GM18507 (cell line): ENCODE results near the gene CERS4.
"Not testable (repeated sequence)": the region's sequence is repeated elsewhere in the genome, so short reads cannot be mapped to it uniquely, and the experiment has no call there.

Experiments used
- DNase-seq: peaks from one replicate; pipeline ENCODE4 v3.0.0; 2011; ENCODE audit warnings: low read depth; ENCODE audit not compliant: insufficient read length; ENCODE audit errors: extremely low spot score
- FAIRE-seq: peaks from 2 replicates; lab custom pipeline; 2011; peaks lifted over from hg19 to GRCh38; lab: Jason Lieb, UNC

Gene CERS4

GRCh38 chr19:8240274-8241229, 31.4 kb downstream of the CERS4 start:
- DNase-seq, result peak; percentile 80

DNA sequence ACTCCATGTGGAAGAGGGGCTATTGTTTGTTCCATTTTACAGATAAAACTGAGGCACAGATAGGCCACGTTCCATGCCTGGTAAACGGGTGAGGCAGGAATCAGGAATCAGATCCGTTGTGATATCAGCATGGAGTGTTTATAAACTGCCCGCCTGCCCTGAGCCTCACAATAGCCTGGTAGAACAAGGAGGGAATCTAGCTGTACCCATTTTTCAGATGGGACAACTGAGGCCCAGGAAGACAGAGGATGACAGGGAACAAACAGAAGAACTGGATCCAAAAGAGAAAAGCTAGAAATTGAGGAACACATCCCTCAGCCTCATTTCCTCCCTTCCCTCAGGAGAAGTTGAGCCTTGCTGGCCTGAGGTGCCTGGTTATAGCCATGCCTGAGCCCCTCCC, 32.5 kb downstream of the CERS4 start:
- FAIRE-seq, result no peak

More at GRCh38 chr19:8240274-8241229, 31.4 kb downstream of the CERS4 start:
- FAIRE-seq, result peak; percentile 76

GRCh38 chr19:8242211-8242821, 33.1 kb downstream of the CERS4 start:
- no peak for FAIRE-seq
- no peak for DNase-seq

More for the DNA sequence above, 32.5 kb downstream of the CERS4 start:
- no peak for DNase-seq

GRCh38 chr19:8243146-8243545, 34.0 kb downstream of the CERS4 start:
- DNase-seq, result no peak
- no peak for FAIRE-seq

- FAIRE-seq, result no peak
- no peak for DNase-seq
Observed at GRCh38 chr19:8244442-8244841, 35.3 kb downstream of the CERS4 start.

DNA sequence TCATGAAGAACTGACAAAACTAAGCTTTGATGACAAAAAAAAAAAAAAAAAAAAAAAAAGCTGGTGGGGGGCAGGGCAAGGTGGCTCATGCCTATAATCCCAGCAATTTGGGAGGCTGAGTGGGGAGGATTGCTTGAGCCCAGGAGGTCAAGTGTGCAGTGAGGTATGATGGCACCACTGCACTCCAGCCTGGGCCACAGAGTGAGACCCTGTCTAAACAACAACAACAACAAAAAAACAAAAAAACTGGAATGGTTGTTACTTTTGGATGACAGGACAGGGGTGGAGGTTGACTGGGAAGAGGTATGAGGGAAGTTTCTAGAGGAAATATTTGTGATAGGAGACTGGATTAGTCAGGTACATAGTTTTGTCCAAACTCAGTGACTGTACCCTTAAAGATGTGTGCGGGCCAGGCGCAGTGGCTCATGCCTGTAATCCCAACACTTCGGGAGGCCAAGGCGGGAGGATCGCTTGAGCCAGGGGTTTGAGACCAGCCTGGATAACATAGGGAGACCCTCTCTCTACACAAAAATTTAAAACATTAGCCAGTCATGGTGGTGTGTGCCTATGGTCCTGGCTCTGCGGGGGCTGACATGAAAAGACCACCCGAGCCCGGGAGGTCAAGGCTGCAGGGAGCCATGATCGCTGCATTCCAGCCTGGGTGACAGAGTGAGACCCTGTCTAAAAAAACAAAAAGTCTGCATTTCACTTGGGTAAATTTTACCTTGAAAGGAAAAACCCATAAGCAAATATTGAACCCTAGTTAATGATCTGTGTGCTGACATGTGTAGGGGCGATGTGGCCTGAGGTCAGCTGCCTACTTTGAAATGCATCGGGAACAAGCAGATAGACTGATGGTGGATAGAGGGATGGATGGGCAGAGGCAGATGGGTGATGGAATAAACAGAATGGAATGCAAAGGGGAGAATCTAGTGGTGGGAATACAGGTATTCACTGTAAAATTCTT, 37.0 kb downstream of the CERS4 start:
- FAIRE-seq, result no peak

DNA sequence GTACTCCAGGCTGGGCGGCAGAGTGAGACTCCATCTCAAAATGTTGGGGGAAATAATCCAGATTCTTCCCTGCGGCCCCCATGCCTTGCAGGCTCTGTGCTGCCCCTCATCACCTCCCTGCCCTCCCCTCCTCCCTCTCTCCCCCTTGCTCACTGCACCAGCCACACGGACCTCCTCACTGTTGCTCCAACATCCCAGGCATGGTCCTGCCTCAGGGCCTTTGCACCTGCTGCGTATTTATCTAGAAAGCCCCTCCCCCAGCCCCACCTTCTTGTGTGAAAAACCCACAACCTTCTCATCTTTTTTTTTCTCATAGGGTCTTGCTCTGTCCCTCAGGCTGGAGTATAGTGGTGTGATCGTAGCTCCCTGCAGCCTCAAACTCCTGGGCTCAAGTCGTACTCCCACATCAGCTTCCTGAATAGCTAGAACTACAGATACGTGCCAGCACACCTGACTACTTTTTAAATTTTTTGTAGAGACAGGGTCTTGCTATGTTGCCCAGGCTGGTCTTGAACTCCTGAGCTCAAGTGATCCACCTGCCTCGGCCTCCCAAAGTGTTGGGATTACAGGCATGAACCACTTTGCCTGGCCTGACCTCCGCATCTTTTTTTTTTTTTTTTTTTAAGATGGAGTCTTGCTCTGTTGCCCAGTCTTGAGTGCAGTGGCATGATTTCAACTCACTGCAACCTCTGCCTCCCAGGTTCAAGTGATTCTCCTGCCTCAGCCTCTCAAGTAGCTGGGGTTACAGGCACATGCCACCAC, 38.1 kb downstream of the CERS4 start:
- FAIRE-seq, DNase-seq: not testable (repeated sequence)

More for the DNA sequence above, 37.0 kb downstream of the CERS4 start:
- DNase-seq, result no peak

DNA sequence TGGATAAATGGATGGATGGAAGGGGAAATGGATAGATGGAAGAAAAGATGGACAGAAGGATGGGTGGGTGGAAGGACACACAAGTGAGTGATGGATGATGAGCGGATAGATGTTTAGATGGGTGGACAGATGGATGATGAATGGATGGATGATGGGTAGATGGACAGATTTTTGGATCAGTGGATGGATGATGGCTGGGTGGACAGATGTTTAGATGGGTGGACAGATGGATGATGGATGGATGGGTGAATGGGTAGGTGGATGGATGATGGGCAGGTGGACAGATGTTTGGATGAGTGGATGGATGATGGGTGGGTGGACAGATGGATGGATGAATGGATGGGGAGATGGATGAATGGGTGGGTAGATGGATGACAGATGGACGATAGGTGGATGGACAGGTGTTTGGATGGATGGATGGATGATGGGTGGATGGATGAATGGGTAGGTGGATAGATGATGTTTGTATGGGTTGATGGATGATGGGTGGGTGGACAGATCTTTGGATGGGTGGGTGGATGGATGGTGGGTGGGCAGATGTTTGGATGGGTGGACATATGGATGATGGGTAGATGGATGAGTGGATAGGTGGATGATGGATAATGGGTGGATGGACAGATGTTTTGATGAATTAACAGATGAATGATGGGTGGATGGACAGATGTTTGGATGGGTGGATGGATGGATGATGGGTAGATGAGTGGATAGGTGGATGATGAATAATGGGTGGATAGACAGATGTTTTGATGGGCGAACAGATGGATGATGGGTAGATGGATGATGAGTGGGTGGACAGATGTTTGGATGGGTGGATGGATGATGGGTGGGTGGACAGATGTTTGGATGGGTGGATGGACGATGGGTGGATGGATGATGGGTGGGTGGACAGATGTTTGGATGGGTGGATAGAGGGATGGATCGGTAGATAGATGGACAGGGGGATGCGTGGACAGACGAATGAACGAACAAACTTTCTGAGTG, 39.5 kb downstream of the CERS4 start:
- FAIRE-seq (no peak), DNase-seq (no peak)

- FAIRE-seq (no peak), DNase-seq (no peak)
Observed at GRCh38 chr19:8250596-8250995, 41.4 kb downstream of the CERS4 start.

GRCh38 chr19:8251025-8251472, 41.9 kb downstream of the CERS4 start:
- FAIRE-seq (no peak), DNase-seq (no peak)

- peak; percentile 88 for FAIRE-seq
- peak; percentile 67 for DNase-seq
Observed at GRCh38 chr19:8252922-8253589, 43.9 kb downstream of the CERS4 start.

- FAIRE-seq, result no peak
- DNase-seq, result no peak
Observed at GRCh38 chr19:8253678-8254077, 44.5 kb downstream of the CERS4 start.

- no peak for FAIRE-seq
- DNase-seq, result no peak
Observed at GRCh38 chr19:8254286-8255001, 45.3 kb downstream of the CERS4 start.

DNA sequence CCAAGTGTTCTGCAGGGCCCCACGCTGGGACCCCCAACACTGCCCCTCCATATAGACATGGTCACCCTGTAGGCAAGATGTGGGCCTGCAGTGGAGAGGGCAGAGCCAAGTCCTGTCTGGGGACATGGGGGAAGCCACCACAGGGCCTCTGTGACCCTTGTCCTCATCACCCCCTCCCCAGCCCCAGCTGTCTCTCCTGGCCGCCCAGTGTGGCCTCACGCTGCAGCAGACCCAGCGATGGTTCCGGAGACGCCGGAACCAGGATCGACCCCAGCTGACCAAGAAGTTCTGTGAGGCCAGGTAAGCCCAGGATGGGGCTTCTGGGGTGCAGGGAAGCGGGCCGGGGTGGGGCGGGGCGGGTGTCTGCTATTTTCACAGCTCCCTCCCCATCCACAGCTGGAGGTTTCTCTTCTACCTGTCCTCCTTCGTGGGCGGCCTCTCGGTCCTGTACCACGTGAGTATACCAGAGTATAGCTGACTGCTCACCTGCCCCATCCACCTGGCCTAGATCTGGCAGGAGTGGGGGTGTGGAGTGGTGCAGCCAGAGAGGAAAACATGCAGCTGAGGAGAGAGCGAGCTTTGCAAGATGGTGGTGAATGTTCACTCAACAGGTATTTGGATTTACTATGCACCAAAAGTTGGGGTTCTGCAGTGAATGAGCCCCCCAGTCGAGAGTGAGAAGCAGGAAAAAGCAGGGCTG, 46.4 kb downstream of the CERS4 start:
- FAIRE-seq (no peak), DNase-seq (no peak)

DNA sequence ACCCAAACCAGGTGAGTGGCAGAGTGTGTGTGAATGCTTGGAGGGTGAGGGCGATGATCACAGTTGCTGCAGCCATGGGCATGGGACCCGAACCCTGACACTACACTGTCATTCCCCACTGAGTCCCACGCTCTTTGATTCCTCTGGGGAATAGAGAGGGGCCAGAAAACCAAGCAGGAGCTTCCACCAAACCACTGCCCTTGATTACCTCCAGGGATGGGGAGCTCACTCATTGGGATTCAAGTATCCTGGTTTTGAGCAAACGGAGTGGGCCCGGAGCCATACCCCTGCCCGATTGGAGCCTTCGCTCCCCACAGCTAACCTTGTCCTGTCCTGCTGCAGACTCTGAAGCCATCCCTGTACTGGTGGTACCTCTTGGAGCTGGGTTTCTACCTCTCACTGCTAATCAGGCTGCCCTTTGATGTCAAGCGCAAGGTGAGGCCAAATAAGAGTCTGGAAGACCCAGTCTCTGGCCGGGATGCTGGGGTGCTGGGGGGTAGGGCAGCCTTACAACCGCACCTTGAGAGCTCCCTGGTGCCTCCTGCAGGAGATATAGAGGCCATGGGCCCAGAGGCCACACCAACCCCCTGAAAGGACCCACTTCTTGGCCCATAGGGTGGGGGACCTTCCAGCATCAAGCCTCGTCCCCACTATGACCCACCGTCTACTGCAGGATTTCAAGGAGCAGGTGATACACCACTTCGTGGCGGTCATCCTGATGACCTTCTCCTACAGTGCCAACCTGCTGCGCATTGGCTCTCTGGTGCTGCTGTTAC, 47.3 kb downstream of the CERS4 start:
- FAIRE-seq (no peak), DNase-seq (no peak)
